GM20431 (cell line): ENCODE results near the gene BRICD5.
"Not testable (repeated sequence)": the region's sequence is repeated elsewhere in the genome, so short reads cannot be mapped to it uniquely, and the experiment has no call there.

Experiments used
- in situ Hi-C: fragments of 300-500 bp; cut with MseI, MboI; formaldehyde crosslinking; loops from one replicate; pipeline ENCODE4 v1.15.0; 2020; ENCODE audit warnings: low sequenced_read_pairs; ENCODE audit not compliant: unreplicated experiment

The BRICD5 gene

DNA sequence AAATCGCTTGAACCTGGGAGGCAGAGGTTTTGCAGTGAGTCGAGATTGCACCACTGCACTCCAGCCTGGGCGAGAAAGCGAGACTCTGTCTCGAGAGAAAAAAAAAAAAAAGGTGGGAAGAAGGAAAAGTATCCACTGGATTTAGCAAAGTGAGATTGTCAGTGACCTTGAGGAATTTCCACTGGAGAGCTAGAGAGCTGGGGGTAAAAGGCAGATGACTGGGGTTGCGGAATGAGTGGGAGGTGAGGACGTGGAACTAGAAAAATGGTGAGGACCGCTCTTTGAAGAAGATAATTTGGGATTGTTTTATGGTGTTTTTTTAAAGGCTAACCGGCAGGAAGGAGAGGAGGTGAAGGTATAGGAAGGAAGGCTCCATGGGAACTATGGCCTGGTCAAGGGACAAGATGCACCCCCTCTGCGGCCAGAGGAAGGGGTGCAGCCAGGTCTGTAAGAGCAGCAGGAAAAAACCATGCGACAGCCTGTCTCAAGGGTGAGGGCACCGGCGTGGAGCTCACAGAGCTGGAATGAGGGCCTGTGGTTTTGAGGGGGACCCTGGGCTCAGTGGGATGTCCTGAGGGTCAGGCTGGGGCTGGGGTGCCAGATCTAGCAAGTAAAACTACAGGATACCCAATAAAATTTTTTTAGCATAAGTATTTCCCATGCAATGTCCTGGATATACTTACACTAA lies 6.1 kb downstream of the BRICD5 start:
- in situ Hi-C loops, result no loop called here

DNA sequence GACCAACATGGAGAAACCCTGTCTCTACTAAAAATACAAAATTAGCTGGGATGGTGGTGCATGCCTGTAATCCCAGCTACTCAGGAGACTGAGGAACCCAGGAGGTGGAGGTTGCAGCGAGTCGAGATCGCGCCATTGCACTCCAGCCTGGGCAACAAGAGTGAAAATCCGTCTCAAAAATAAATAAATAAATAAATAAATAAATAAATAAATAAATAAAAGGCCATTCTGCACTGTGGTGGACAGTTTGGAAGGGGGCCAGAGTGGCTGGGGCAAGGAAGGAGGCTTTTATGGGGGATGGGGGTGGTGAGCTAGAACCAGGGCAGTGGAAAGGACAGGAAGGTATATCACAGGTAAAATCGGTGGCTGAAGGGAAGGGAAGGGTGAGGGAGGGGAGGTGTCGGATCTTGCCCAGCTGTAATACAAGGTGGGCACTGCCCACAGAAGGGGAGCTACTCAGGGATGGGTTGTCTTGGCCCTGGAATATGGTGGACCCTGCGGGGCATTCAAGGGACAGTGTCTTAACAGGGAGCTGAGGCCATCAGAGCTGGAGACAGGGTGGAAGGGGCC lies 7.5 kb downstream of the BRICD5 start:
- in situ Hi-C loops, result not testable (repeated sequence)

- in situ Hi-C loops, result no loop called here
These were observed 10.3 kb downstream of the BRICD5 start for GRCh38 chr16:2200313-2200712.

GRCh38 chr16:2199621-2200139 lies 11.0 kb downstream of the BRICD5 start:
- in situ Hi-C loops, result no loop called here

GRCh38 chr16:2199095-2199494 lies 11.6 kb downstream of the BRICD5 start:
- in situ Hi-C loops, result no loop called here

DNA sequence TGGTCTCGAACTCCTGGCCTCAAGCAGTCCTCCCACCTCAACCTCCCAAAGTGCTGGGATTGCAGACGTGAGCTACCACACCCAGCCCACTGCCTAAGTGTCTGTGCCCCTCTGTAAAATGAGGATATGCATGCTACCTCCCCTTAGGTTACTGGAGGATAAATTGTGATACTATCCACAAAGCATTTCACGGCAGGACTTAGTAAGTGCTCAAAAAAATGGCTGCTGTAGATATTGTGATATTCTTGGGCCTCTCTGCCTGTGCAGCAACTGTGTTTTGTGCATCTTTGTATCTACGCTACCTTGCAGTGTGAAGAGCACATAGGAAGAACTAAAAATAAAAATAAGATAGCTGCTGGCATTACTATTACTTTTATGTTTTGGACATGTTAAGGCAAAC lies 12.4 kb downstream of the BRICD5 start:
- in situ Hi-C loops, result no loop called here

DNA sequence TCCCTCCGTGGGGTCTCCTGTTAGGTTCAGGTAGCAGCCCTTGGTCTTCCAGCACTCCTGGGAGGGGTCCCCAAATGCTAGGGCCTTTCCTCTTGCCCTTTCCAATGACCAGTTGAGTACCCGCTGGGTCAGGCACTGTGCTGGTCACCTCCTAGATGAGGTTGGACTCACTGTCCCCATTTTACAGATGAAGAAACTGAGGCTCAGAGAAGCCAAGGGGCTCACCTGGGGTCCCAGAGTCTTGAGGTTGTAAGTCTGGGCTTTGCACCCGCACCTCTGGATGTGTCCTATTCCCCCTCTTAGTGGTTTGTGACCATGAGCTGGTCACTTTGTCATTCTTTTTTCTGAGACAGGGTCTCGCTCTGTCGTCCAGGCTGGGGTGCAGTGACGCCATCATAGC lies 12.9 kb downstream of the BRICD5 start:
- in situ Hi-C loops, result no loop called here

- in situ Hi-C loops, result no loop called here
These were observed 13.6 kb downstream of the BRICD5 start for GRCh38 chr16:2196981-2197511.

DNA sequence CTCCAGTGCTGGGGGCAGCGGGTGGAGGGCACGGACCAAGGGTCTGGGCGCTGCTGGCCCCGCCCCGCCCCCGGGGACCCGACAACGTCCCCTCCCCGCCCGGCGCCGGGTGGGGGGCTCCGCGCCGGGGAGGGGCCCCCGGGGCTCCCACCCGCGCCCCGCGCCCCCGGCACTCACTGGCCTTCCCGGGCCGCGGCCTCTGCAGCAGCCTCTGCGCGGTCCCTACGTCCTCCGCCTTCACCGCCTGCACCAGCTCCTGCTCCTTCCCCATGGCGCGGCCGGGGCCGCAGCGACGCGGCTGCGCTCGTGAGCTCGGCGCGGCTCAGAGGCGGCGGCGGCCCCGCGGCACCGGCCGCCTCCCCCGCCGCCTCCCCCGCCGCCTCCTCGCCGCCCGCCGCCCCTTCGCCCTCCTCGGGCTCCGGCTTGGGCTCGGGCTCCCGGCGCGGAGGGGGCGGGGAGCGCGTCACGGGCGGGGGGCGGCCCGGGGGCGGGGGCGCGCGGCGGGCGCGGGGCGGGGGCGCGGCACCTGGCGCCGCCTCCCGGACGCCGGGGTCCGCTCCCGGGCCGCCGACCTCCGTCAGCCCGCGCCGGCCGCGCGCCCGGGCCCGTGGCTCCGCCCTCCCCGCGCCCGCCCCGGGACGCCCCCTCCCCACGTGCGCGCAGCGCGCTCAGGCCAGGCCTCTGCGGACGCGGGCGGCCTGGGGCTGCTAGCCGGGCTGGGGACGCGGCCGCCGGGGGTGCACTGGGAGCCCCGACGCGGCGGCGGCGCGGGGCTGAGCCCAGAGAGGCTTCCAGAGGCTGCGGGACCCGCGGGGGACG lies 14.3 kb downstream of the BRICD5 start, which contains the start of gene CASKIN1:
TSS of gene CASKIN1 (minus strand) at position 444 of the 819 bp plus-strand sequence. CDS start at position 271, 173 bp downstream.
- in situ Hi-C loops, result no loop called here

DNA sequence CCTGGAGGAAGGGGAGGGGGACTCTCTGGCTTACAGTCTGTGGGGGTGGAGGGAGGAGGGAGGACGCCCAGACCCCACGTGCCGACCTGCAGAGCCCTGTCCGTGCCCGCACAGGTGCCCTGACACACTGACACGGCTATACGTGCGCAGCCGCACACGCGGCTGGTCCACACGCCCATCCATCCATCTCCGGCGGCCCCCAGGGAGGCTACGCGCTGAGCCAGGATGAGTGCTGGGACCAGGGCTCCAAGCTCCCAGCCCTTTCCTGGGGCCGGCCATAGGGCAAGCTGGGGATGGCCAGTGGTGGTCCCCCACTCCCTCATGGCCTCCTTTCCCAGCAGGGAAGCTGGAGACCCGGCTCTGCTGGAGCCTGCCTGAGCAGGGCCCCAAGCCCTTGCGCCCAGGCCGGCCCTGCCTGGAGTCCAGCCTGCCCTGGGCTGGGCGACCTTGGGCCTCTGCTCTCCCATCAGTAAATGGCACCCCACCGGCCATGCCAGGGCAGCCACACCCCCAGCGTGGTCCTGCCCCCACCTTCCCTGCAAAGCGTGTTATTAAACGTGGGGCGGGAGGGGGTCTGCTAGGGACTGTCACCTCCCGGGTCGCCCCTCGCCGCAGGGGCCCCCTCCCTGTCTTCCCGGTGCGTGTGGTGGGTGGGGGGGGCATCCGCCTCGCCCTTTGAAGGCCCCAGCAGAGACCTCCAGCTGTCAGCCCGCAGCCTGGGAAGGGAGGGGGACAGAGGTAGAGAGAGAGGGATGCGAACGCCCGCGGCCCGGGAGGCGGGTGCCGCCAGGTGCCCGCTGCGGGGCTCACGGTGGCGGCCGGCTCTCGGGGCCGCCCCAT lies 15.1 kb downstream of the BRICD5 start:
- in situ Hi-C loops, result no loop called here

DNA sequence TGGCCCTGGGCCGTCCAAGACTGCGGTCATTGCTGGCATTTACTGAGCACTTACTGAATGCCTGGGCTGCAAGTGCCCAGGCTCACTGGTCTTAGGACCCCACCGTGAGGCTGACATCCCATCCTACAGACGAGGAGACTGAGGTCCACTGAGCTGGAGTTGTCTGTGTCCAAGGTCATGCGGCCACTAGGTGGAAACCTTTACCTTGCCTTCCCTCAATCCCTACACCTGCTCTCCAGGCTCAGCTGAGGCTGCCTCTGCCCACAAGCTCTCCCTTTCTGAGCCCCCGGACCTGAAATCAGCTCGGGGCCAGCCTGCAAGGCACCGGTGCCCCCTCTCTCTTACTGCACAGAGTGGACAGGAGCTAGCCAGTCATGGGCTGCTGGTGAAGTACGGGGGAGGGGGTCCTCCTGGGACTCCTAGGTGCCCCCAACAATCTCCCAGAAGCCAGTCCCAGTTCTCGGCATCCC lies 15.8 kb downstream of the BRICD5 start:
- in situ Hi-C loops, result no loop called here

DNA sequence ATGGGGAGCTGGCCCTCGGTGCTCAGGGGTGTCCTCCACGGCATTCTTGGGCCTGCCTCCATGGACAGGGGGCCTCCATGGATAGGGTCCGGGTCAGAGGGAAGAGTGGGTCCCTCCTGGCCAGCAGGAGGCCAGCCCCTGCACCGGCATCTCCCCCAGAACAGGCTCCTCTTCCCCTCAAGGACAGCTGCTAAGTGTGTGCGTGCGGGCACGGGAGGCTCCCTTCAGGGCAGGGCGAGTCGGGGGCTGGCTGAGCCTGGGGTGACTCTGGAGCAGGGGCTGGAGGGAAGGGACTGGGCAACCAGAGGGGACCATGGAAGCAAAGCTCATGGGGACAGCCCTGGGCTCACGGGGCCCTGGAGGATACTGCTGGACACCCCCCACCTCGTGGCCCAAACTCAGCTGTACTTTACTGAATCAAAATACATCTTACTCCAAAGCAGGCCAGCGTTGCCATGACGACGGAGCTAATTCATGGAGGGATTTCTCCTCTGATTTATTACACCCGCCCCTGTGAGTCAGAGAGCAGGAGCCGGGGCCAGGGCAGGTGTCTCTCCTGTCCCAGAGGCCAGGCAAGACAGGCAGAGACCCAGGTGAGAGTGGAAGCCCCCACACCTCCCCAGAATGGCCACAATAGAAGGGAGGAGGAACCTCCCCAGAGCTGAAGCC lies 16.4 kb downstream of the BRICD5 start:
- in situ Hi-C loops, result no loop called here

GRCh38 chr16:2191446-2191706 lies 19.3 kb downstream of the BRICD5 start:
- in situ Hi-C loops, result no loop called here

- in situ Hi-C loops, result no loop called here
These were observed 19.8 kb downstream of the BRICD5 start for GRCh38 chr16:2190659-2191445.

DNA sequence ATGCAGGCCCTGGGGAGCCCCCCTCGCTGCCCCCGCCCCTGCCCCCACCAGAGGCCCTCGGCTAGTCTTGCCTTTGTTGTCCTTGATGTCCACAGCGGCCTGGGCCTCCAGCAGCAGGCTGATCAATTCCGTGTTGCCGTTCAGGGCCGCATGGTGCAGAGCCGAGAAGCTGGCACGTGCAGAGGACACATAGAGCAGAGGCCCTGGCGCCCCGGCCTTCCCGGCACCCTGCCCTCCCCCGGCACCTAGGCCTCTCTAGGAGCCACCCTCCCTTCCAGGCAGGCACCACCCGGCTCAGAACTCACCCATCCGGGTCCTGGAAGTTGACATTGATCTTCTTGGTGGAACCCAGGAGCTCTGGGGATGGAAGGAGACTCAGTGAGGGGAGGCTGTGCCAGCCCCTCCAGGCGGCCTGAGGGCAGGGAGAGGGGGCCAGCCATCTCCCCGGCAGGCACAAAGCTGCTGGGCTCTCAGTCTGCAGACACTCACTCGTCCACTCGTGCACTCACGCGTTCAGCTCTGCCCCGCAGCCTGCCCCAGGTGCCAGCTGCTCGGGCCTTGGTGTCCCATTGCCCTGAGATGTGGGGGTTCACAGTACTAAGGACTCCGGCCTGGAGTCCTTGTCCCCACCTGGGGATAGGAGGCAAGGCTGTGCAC lies 20.5 kb downstream of the BRICD5 start:
- in situ Hi-C loops, result no loop called here

DNA sequence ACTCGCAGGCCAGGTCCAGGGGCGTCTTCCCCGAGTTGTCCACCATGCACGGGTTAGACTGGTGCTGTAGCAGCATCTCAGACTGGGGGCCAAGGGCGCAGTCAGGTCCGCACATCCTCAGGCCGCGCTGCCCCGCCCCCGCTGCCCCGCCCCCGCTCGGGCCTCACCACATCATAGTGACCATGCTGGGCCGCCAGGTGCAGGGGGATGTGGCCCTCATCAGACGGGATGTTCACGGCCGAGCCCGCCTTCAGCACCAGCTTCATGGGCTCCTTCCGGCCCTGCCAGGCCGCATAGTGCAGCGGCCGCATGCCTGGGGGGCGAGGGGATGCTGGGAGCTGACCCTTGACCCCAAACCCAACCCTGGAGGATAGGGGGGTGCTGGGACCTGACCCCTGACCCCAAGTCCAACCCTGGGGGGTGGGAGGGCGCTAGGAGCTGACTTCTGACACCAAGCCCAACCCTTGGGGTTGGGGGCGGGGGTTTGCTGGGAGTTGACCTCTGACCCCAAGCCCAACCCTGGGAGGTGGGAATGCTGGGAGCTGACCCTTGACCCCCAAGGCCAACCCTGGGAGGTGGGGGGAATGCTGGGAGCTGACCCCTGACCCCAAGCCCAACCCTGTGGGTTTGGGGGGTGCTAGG lies 21.3 kb downstream of the BRICD5 start:
- in situ Hi-C loops, result no loop called here

DNA sequence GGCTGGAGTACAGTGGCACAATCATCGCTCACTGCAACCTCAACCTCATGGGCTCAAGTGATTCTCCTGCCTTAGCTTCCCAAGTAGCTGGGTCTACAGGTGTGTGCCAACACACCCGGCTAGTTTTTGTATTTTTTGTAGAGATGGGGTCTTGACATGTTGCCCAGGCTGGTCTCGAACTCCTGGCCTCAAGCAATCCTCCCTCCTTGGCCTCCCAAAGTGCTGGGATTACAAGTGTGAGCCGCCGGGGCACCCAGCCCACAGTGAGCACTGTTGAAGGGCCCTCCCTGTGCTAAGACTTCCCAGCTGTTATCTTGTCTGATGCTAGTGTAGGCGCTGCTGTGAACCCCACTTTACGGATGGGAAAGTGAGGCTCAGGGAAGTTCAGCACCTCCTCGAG lies 22.3 kb downstream of the BRICD5 start:
- in situ Hi-C loops, result no loop called here

DNA sequence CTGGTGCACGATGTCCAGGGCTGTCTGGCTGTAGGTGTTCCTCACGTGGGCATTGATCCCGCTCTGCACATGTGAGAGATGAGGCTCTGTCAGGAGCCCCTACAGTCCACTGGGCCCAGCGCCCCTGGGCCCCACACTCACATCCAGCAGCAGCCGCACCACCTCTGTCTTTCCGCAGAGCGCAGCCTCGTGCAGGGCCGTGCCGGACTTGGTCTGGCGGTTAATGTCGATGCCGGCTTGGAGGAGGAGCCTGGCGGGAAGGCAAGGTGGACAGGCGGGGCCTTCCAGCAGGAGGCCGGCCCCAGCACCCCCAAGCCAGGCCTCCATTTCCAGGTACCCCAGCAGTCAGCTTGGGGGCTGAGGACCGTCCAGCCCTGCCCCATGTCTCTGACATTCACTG lies 23.5 kb downstream of the BRICD5 start:
- in situ Hi-C loops, result no loop called here
